Stimulated activated naive CD4-positive, alpha-beta T cell (primary cell): ENCODE results near the gene CSNK1E.
"Not testable (repeated sequence)": the region's sequence is repeated elsewhere in the genome, so short reads cannot be mapped to it uniquely, and the experiment has no call there.

ENCODE experiments used
- DNase-seq, 6 experiments: peaks; one replicate each; lab custom pipeline; 2025; lab: John Stamatoyannopoulos, UW

Gene CSNK1E

DNA sequence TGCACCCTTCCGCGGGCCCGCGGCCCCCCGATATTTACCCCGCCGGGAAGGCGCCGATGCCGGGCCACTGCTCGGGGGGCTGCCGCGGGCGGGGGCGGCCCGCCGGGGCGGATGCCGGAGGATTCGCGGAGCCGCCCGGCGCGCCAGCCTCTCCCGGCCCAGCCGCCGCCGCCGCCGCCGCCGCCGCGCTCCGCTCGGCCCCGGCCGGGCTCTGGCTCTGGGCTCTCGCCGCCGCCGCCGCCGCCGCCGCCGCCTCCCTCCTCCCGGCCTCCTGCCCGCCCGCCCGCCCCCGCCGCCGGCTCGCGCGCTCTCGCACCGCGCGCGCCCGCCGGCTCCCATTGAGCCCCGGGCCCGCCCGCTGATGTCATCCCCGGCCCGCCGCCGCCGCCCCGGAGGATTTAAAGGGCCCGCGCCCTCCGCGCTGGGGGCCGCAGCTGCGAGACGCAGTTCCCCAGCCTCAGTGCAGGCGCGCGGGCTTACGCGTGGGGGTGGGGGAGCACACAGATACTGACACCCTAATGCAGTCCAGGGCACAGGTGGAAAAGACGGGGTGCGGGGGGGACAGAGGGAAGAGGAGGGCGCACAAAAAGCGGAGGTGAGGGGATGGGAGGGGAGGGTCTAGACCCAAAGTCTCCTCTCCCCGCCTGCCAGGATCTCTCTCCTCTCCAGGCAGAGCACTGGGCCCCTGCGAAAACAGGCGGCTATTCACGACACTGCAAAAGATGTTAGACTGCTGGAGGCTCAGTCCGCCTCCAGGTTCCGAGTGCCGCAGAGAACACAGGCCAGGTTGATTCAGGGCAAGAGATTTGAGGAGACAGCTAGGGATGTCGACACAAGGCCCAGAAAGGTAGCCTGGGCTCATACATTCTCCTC lies at the start of gene CSNK1E:
Gene CSNK1E, minus strand, starts transcription at position 312 of the 873 bp plus-strand sequence. CDS start 3,276 bp downstream, outside the sequence.
- DNase-seq: peak; percentile 57 to 73 (median 68)

DNA sequence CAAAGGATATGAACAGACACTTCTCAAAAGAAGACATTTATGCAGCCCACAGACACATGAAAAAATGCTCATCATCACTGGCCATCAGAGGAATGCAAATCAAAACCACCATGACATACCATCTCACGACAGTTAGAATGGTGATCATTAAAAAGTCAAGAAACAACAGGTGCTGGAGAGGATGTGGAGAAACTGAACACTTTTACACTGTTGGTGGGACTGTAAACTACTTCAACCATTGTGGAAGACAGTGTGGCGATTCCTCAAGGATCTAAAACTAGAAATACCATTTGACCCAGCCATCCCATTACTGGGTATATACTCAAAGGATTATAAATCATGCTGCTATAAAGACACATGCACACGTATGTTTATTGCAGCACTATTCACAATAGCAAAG lies 48.6 kb upstream of the CSNK1E start:
- DNase-seq: not testable (repeated sequence)

DNA sequence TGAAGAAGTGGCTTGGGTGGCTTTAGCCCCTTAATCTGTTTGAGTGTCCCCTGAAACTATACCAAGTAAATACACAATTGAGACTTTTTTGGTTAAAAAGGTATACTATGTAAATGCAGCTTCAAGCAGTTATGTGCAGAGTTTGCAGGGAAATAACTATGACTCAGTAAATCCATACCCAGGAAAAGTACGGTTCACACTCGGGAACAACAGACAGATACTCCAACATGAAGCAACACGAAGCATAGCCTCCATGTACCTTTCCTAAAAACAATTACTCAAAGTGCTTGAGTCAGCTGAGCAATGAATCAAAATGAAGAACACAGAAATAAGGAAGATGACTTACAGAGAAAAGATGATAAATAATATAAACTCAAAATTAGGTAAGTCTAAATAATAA lies 47.9 kb upstream of the CSNK1E start:
- not testable (repeated sequence) for DNase-seq

GRCh38 chr22:38360560-38360959 lies 43.3 kb upstream of the CSNK1E start:
- not testable (repeated sequence) for DNase-seq

- not testable (repeated sequence) for DNase-seq
Measured at GRCh38 chr22:38359817-38360216, 42.6 kb upstream of the CSNK1E start.

- not testable (repeated sequence) for DNase-seq
Measured at GRCh38 chr22:38357971-38358370, 40.7 kb upstream of the CSNK1E start.

- DNase-seq: no peak
Measured at GRCh38 chr22:38355275-38355674, 38.0 kb upstream of the CSNK1E start.

- no peak for DNase-seq
Measured at GRCh38 chr22:38353701-38354100, 36.5 kb upstream of the CSNK1E start.

GRCh38 chr22:38353142-38353629 lies 36.0 kb upstream of the CSNK1E start:
- peak; percentile 14 to 73 (median 56) for DNase-seq

- DNase-seq: no peak
Measured at GRCh38 chr22:38352436-38352835, 35.2 kb upstream of the CSNK1E start.

- no peak for DNase-seq
Measured at GRCh38 chr22:38350444-38351359, 33.5 kb upstream of the CSNK1E start.

DNA sequence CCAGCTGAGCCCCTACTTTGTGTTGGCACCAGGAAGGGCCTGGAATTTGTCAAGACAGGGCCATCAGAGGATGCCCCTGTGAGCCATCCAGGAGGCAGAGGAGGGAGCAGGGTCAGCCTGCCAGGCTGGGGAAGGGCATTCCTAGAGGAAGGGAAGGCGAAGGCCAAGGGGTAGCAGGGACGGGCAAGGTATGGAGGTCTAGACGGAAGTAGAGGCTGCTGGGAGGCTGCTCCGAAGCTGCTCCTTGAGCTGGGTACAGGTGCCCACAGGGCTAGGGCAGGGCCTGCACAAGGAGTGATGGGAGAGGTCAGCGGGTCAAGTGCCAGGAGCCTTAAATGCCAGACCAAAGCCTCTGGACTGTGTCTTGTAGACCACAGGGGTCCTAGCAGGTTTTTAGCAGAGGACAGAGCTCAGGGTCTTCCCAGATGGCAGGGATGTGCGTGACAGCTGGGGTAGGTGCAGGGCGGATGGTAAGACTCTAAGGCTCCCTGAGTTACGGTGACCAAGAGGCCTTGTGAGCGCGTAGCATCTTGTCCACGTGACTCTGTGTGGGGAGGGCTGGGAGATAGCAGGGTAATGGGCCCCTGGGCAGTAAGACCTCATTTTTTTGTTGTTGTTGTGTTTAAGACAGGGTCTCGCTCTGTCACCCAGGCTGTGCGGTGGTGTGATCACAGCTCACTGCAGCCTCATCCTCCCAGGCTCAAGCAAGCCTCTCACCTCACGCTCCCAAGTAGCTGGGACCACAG lies 31.7 kb upstream of the CSNK1E start:
- no peak for DNase-seq

DNA sequence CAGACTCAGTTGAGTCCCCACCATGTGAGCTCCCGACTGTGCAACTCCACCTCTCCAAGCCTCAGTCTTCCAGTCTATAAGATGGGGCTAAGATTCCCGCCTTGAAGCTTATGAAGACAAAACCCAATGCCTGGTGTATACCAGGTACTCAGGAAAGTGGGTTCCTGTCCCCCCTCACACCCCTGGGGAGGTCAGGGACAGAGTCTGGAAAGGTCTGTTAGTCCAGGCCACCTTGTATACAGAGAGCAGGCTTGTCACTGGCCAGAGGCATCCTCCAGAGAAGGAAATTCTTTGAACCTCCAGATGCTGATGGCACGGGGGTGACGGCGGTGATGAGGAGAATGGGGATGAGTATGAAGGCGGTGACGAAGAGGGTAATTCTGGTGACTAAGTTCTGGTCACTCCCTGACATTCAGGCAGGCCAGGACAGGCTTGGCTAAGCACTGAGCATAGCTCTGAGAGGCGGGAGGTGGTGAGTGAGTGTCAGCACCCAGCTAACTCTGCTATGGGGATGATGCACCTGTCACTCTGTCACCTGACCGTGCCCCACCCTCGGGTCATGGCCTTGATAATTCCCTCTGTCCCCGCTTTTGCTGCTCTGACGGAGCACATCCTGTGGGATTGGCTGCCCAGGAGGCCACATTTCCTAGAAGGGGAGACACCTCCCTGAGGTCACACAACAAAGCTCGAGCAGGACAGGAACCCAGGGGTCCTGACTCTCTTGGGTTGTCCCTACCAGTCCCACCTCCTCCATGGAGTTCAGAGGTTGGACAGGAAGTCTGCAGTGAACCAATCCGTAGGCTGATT lies 30.9 kb upstream of the CSNK1E start:
- no peak for DNase-seq

GRCh38 chr22:38347181-38347943 lies 30.1 kb upstream of the CSNK1E start:
- no peak for DNase-seq

GRCh38 chr22:38346506-38346905 lies 29.3 kb upstream of the CSNK1E start:
- no peak for DNase-seq

DNA sequence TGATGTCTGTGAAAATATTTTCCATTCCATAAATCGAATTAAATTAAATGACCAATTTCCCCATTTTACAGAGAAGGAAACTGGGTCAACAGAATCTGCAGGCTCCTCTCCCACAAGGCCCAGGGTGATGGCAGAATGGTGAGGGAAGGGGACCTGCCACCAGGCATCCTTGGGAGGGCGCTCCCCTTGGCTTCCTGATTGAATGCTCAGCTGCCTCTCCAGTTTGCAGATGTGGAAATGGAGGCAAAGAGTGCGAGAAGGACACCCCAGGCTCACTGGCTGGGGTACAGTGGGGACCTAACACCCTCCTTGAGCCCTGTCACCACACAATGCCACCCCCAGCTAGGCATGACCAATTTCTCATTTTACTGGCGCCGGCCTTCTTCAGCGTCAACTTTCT lies 28.5 kb upstream of the CSNK1E start:
- no peak for DNase-seq

DNA sequence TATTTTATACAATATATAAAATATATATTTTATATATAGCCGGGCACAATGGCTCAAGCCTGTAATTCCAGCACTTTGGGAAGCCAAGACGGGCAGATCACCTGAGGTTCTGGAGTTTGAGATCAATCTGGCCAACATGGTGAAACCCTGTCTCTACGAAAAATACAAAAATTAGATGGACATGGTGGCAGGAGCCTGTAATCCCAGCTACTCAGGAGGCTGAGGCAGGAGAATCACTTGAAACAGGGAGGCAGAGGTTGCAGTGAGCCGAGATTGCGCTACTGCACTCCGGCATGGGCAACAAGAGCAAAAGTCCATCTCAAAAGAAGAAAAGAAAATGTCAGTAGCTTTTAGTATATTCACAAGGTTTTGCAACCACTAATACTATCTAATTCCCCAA lies 22.7 kb upstream of the CSNK1E start:
- not testable (repeated sequence) for DNase-seq

- no peak for DNase-seq
Measured at GRCh38 chr22:38338772-38339379, 21.6 kb upstream of the CSNK1E start.

DNA sequence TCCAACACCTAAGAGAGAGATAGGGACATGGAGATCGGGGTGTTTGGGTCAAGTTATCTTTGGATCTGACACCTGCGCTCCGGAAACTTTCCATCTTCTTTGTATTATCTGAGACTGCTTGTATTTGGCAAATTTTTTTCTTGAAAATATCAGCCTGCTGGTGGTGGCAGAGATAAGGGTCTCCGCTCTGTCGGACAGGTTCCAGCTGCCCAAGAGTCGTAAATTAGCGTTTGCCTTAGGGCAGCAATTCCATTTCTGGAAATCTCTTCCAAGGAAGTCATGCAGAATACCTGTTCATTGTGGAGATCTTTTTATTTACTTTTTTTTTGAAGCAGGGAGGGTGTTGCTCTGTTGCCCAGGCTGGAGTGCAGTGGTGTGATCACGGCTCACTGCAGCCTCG lies 19.5 kb upstream of the CSNK1E start:
- no peak for DNase-seq

GRCh38 chr22:38335077-38335476 lies 17.8 kb upstream of the CSNK1E start:
- no peak for DNase-seq
